CD4-positive, alpha-beta T cell treated with Interleukin-4 for 4 hours (primary cell): Measurements from ENCODE around the gene PLEKHA8.
A peak's percentile ranks its signal among the peaks of the same experiment; 100 is the strongest.

Experiments used
- DNase-seq: peaks from one replicate; pipeline ENCODE4 v3.0.0-alpha.2; 2020

PLEKHA8 gene

GRCh38 chr7:30026229-30027064, 1.8 kb upstream of the PLEKHA8 start, which contains the start of gene FKBP14:
TSS of gene FKBP14 (minus strand) at chr7:30026702. CDS start at chr7:30026508, 194 bp downstream.
- DNase-seq = peak; percentile 98

DNA sequence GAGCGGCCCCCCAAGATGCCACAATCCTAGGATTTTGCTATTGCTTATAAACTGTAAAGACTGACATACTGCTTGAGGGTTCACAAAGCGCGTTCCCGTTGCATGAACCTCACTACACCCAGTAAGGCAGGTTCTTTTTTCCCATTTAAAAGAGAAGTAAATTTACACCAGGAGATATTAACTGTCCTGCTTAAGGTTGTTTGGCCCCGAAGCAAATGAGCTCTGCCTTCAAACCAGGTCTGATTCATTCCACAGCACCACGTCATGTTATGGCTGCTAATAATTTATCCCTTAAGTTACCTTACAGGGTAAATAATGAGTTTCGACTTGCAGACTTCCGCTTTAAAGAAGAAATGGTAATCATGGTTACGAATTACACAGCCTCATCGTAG, 1.2 kb upstream of the PLEKHA8 start:
- peak; percentile 72 for DNase-seq

- no peak for DNase-seq
These were observed 434 bp upstream of the PLEKHA8 start for GRCh38 chr7:30027740-30028215.

GRCh38 chr7:30028749-30029635, 780 bp downstream of the PLEKHA8 start:
- peak; percentile 35 for DNase-seq

DNA sequence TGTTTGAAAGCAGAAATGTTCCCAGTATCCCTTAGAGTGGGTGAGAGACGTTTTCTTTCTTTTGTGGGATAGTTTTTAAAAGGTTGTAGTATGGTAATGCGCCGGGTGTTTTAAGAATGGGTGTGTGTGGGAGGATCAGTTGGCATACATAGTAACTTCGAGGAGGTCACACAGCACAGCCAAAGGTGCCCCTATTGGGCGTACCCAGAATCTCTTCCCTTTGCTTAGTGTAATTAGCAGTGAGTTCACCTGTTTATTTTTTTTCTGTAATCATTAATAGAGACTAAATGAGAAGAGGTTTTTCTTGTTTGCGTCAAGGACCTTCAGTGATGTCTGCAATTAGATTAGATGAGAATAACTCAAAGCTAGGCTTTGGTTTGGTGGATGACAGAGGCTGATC, 1.5 kb downstream of the PLEKHA8 start:
- peak; percentile 17 for DNase-seq

DNA sequence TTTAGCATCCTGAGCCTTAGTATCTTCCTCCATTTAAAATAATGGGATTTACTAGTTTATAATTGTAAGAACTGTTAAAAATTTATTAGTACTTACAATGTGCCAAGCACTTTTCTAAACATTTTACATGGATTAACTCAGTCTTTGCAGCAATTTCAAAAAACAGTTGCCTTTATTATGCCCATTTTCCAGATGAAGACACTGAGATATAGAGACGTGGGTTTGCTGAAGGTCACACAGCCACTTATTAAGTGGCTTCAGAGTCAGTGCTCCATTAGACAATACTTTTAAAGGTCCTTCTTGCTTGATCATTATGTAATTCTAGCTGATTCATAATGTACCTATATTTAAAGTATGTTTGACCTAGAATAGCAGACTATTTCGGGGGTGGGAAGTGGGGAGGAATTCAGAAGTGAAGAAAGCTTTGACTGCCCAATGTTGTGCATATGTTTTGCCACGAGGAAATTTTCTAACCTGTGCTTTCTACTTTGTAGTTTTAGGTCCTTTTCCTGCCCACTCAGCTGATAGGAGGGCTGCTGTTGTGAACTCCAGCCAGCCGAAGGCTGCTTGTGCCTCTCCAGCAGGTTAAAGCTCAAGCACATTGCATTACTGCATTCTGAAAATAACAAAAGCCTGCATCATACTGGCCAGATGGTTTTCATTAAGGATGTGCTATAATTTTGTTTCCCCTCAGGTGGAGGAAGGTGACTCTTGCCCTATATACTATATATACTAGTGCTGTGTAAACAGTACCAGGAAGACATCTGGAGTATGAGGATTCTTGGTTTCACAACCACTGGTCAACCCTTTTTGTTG, 4.3 kb downstream of the PLEKHA8 start:
- no peak for DNase-seq

- no peak for DNase-seq
These were observed 6.3 kb downstream of the PLEKHA8 start for GRCh38 chr7:30034501-30034900.

- DNase-seq = no peak
These were observed 8.0 kb downstream of the PLEKHA8 start for GRCh38 chr7:30036220-30036619.

- DNase-seq = no peak
These were observed 10.2 kb downstream of the PLEKHA8 start for GRCh38 chr7:30038196-30038980.

DNA sequence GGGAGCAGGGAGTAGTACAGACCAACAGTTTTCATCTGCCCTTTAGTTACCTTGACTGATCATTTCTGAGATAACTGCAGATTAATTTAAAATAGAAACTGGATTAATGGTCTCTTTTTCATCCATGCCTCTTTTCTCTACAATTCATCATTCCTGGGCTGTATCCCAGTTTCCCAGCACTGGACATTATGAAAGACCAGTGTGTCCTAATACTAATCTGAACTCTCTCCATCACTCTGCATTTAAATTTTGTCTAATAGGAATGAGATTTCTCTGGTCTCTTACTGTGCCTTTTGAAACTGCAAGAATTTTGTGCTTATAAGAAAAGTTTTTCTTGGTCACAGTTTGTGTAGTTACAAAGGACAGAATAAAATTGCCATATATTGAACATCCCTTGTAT, 12.7 kb downstream of the PLEKHA8 start:
- no peak for DNase-seq

DNA sequence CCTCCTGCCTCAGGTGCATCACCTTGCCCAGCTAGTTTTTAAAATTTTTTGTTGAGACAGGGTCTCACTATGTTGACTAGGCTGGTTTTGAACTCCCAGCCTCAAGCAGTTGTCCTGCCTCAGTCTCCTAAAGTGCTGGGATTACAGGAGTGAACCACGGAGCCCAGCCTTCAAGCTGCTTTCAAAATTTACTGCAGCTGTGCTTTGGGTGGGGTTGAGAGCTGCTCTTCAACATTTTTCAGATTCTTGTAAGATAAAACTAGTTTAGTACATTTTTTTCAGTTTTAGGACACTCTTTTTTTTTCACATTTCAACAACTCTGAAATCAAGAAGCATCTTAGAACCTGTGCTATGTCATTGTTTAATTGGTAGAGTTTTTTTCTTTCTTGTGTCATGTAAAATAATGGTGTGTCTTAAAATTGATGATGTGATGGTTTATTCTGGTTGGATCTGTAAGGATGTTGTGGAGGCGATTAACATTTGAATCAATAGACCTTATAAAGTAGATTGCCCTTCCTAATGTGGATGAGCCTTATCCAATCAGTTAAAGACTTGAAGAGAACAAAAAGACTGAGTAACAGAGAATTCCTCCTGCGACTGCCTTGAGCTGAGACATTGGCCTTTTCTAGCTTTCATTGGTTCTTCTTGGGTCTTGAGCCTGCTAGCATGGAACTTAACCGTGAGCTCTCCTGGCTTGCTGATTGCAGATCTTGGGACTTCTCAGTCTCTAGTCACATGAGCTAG, 13.5 kb downstream of the PLEKHA8 start:
- no peak for DNase-seq

- no peak for DNase-seq
These were observed 18.0 kb downstream of the PLEKHA8 start for GRCh38 chr7:30046127-30046770.

GRCh38 chr7:30047124-30047523, 18.9 kb downstream of the PLEKHA8 start:
- no peak for DNase-seq

DNA sequence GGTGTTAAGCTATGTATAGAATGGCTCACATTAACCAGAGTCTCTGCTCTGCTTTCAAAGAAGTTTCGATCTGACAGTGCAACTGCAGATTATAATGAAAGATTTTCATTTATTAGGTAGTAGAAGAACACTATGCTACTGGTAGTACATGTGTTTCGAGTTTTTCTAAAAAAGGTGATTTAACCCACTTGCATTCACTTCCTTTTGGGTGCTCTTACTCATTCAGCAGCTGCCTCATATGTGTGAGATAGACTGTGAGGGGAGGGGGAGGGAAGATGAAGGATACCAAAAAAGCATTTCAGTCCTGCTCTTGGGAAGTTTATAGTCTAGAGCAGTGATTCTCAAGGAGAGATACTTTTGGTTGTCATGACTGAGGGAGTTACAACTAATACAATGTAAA, 20.4 kb downstream of the PLEKHA8 start:
- no peak for DNase-seq

- DNase-seq = no peak
These were observed 21.0 kb downstream of the PLEKHA8 start for GRCh38 chr7:30049173-30049572.

DNA sequence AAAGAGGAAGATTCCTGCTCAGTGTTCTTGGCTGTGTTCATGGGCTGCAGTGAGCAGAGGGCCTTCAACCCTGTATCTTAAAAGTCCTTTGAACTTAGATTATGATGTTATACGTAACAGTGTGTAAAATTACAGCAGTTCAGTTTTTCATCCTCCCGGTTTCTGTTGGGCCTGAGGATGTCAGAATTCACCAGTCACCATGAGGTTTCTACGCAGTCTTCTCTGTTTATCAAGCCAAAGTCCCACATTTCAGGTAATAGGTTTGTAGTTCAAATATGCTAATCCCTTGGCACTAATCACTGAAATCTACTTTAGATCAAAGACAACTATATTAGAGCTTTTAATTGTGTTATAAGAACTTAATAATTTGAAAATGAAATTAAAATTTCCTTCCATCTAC, 24.9 kb downstream of the PLEKHA8 start:
- no peak for DNase-seq

GRCh38 chr7:30057741-30058140, 29.5 kb downstream of the PLEKHA8 start:
- DNase-seq = no peak

GRCh38 chr7:30061786-30062185, 33.6 kb downstream of the PLEKHA8 start:
- DNase-seq = peak; percentile 23

DNA sequence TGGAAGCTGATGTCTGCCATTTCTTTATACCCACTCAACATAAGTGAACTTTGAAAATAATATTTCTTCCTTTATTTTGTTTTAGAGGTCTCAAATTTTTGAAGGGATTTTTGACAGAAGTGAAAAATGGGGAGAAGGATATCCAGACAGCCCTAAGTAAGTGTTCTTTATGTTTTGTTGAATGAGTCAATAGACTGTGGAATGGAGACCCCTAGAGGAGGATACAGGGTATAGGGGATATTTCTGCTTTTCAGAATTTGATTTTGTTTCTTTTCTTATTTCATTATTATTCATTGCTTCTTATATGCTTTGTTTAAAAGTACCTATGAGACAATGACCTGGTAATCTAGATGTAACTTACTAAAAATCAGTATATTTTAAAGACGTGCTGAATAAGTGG, 34.4 kb downstream of the PLEKHA8 start:
- peak; percentile 30 for DNase-seq

GRCh38 chr7:30065746-30066145, 37.5 kb downstream of the PLEKHA8 start:
- DNase-seq = no peak

DNA sequence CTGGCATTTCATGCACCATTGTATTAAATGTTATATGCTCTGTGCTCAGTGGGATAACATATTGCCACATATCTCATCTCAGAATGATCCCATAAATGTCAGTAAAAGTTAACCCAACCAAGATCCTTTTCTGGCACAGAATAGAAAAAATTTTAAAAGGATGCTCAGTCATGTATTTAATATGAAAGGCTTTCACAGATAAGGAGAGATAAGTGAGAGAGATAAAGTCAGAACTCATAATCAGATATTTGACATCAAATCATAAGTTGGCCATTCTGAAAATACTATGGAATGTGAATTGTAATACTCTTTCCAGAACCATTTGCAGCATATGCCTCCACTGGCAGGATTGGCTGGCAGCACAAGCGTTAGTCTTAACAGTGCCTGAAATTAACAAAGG, 38.5 kb downstream of the PLEKHA8 start:
- DNase-seq = no peak
